H1 (cell line): ENCODE data around the gene MGME1. TPM values are rescaled to one million over a fixed set of nuclear protein-coding genes. Genes with fewer than 3 reads are reported as not detected.

Source experiments
- CBX5 ChIP-seq: fragments of 300-800, 300-1000 bp; sonication (generic); IDR thresholded peaks from 2 replicates; pipeline ENCODE4 v1.7.1; 2016; ENCODE audit warnings: antibody characterized with exemption, low read length, low read depth
- CEBPB ChIP-seq: IDR thresholded peaks from 2 replicates; pipeline ENCODE4 v1.6.1; 2012; ENCODE audit warnings: low read depth, low read length
- CREB1 ChIP-seq: IDR thresholded peaks from 2 replicates; pipeline ENCODE4 v1.6.1; 2012; ENCODE audit warnings: inconsistent platforms
- GTF2F1 ChIP-seq: IDR thresholded peaks from 2 replicates; pipeline ENCODE4 v1.6.1; 2012; ENCODE audit warnings: low read depth, low read length, improper control_type of control experiment, borderline replicate concordance
- HDAC2 ChIP-seq, 2 experiments: fragments of 300-600 bp in 1 of 2; sonication (generic) in 1 of 2; IDR thresholded peaks; 2 replicates each; pipeline ENCODE4 v1.6.1; 2011 to 2012; ENCODE audit warnings: low read depth in 2 of 2, low read length in 2 of 2, mild to moderate bottlenecking in 2 of 2, moderate library complexity in 2 of 2, borderline replicate concordance in 1 of 2, inconsistent platforms in 1 of 2
- POLR2A ChIP-seq, 2 experiments: IDR thresholded peaks; 1 replicate in 1 of 2; 2 replicates in 1 of 2; pipeline ENCODE4 v1.6.1; 2011; ENCODE audit warnings: low read depth in 2 of 2, low read length in 2 of 2, mild to moderate bottlenecking in 2 of 2; ENCODE audit errors: control extremely low read depth in 1 of 2
- SIRT6 ChIP-seq: IDR thresholded peaks from one replicate; pipeline ENCODE4 v1.7.1; 2012; ENCODE audit warnings: low read length, inconsistent platforms
- SP4 ChIP-seq: IDR thresholded peaks from 2 replicates; pipeline ENCODE4 v1.6.1; 2012; ENCODE audit warnings: low read length, inconsistent platforms
- ZNF274 ChIP-seq: IDR thresholded peaks from 2 replicates; pipeline ENCODE4 v1.7.0; 2012; ENCODE audit warnings: low read length, borderline replicate concordance; ENCODE audit errors: extremely low read depth
- polyA plus RNA-seq, 7 experiments: library from polyadenylated mRNA; depleted of rRNA in 3 of 7; stranded (reverse) in 5 of 7; unstranded in 2 of 7; fragments of >200 nt in 5 of 7; fragments of 200-250 nt in 2 of 7; gene quantifications; 1 replicate in 5 of 7; 2 replicates in 1 of 7; 4 replicates in 1 of 7; pipeline versions ENCODE4 v1.2.1 to v1.2.3, GENCODE V29; 2011 to 2013; ENCODE audit warnings: missing spikeins in 2 of 7, mixed read lengths in 2 of 7
- total RNA-seq: library from RNA; stranded (reverse); fragmentation: NEBNext Ultra II Directional; extraction: Animal tissue kit (Norgen Biotek cat#: 25700); gene quantifications from 2 replicates; pipeline ENCODE4 v1.2.1, GENCODE V29; 2021

MGME1 gene
- total and polyA plus RNA-seq, 2 of the 8 experiments (the other 6 are each of a cell fraction or from before 2014, with no cell fraction given): 27.7 to 59.0 TPM

- TF ChIP-seq SIRT6 (no peak), SP4 (no peak), POLR2A (IDR thresholded peaks at IDR 0.05; ENCODE audit: control extremely low read depth in 1 of 2, low read depth in 2 of 2, low read length in 2 of 2) (no peak), CEBPB (no peak), CREB1 (no peak), CBX5 (no peak), GTF2F1 (no peak), HDAC2 (IDR thresholded peaks at IDR 0.05; ENCODE audit: borderline replicate concordance in 1 of 2, low read depth in 2 of 2, low read length in 2 of 2) (no peak), ZNF274 (no peak)
These were observed 31.8 kb upstream of the MGME1 start (continued) for GRCh38 chr20:17936761-17937732.
